Subcutaneous adipose tissue (tissue), 4 donors: ENCODE results near the gene TRAFD1. TPM values are rescaled to one million over a fixed set of nuclear protein-coding genes. Genes with fewer than 3 reads are reported as not detected.

Experiments used
- CTCF ChIP-seq: fragments of 450-650 bp; IDR thresholded peaks from one replicate; pipeline ENCODE4 v1.5.1; 2016; ENCODE audit warnings: low read depth, mild to moderate bottlenecking, control low read depth, antibody characterized with exemption, moderate library complexity
- total RNA-seq, 4 donors: library from RNA; depleted of rRNA; stranded (reverse); fragments of >200 nt; gene quantifications; one replicate each; pipeline ENCODE4 v1.1.0, GENCODE V29; 2016

The TRAFD1 gene
- total RNA-seq, 4 donors from 2014 or later, result 16.8 to 40.6 (median 27.3) TPM

GRCh38 chr12:112164011-112164660, 38.8 kb downstream of the TRAFD1 start:
- TF ChIP-seq CTCF, result no peak

GRCh38 chr12:112165624-112166023, 40.3 kb downstream of the TRAFD1 start:
- TF ChIP-seq CTCF, result no peak

GRCh38 chr12:112166051-112167015, 41.0 kb downstream of the TRAFD1 start:
- no peak for TF ChIP-seq CTCF

- TF ChIP-seq CTCF, result no peak
These were observed 41.7 kb downstream of the TRAFD1 start for GRCh38 chr12:112167031-112167461.

- no peak for TF ChIP-seq CTCF
These were observed 42.6 kb downstream of the TRAFD1 start for GRCh38 chr12:112167718-112168525.

- TF ChIP-seq CTCF, result no peak
These were observed 43.2 kb downstream of the TRAFD1 start for GRCh38 chr12:112168561-112168971.
